CD14-positive monocyte (primary cell): Measurements from ENCODE around the gene TSEN15. TPM values are rescaled to one million over a fixed set of nuclear protein-coding genes. Genes with fewer than 3 reads are reported as not detected.

Experiments used
- DNase-seq, 3 donors: peaks; one replicate each; pipeline ENCODE4 v3.0.0-alpha.2; 2011 to 2022
- H2AFZ ChIP-seq: 2 replicates; pipeline ENCODE4 v1.6.0; 2012; ENCODE audit warnings: mild to moderate bottlenecking, low read depth, low read length, inconsistent platforms; ENCODE audit not compliant: insufficient read depth, poor library complexity, severe bottlenecking
- H3K27ac ChIP-seq, 2 donors: 1 replicate in 1 of 2; 2 replicates in 1 of 2; pipeline ENCODE4 v1.5.1; 2012 to 2013; ENCODE audit warnings: low read length in 2 of 2, control low read depth in 1 of 2, inconsistent platforms in 1 of 2, low read depth in 1 of 2, mild to moderate bottlenecking in 1 of 2
- H3K27me3 ChIP-seq, 2 donors: one replicate each; pipeline versions ENCODE4 v1.6.0 to v1.6.1; 2011 to 2013; ENCODE audit warnings: low read length in 2 of 2; ENCODE audit not compliant: control insufficient read depth in 2 of 2, insufficient read depth in 2 of 2
- H3K36me3 ChIP-seq, 2 donors: replicated peaks in 1 of 2; 1 replicate in 1 of 2; 2 replicates in 1 of 2; pipeline versions ENCODE4 v1.5.1 to v1.6.1; 2012 to 2013; ENCODE audit warnings: low read length in 2 of 2, control low read depth in 1 of 2, inconsistent platforms in 1 of 2, mild to moderate bottlenecking in 1 of 2; ENCODE audit not compliant: insufficient read depth in 2 of 2, control insufficient read depth in 1 of 2
- H3K4me1 ChIP-seq, 2 donors: 1 replicate in 1 of 2; 2 replicates in 1 of 2; pipeline versions ENCODE4 v1.5.1 to v1.6.1; 2012 to 2013; ENCODE audit warnings: low read length in 2 of 2, control low read depth in 1 of 2, inconsistent platforms in 1 of 2, mild to moderate bottlenecking in 1 of 2, moderate library complexity in 1 of 2; ENCODE audit not compliant: insufficient read depth in 2 of 2, control insufficient read depth in 1 of 2
- H3K4me2 ChIP-seq: replicated peaks from 2 replicates; pipeline ENCODE3; 2012; ENCODE audit warnings: low read length, moderate library complexity, mild to moderate bottlenecking; ENCODE audit not compliant: poor library complexity, severe bottlenecking; ENCODE audit errors: extremely low read depth
- H3K4me3 ChIP-seq, 3 experiments: fragments of 200-600 bp in 1 of 3; sonication (generic) in 1 of 3; replicated peaks in 1 of 3; 1 replicate in 2 of 3; 2 replicates in 1 of 3; pipeline ENCODE4 v1.5.1; 2011 to 2013; ENCODE audit warnings: low read length in 3 of 3, mild to moderate bottlenecking in 3 of 3, control low read depth in 2 of 3, low read depth in 2 of 3, inconsistent platforms in 1 of 3, moderate library complexity in 1 of 3
- H3K79me2 ChIP-seq: 2 replicates; pipeline ENCODE4 v1.6.0; 2012; ENCODE audit warnings: mild to moderate bottlenecking, control low read depth, inconsistent platforms, low read length, moderate library complexity; ENCODE audit not compliant: insufficient read depth
- H3K9ac ChIP-seq: 2 replicates; pipeline ENCODE4 v1.6.0; 2017; ENCODE audit warnings: low read length, mild to moderate bottlenecking; ENCODE audit not compliant: insufficient read depth, poor library complexity, severe bottlenecking
- H3K9me3 ChIP-seq, 2 donors: replicated peaks in 1 of 2; 1 replicate in 1 of 2; 2 replicates in 1 of 2; pipeline versions ENCODE4 v1.5.1 to v1.6.1; 2012 to 2013; ENCODE audit warnings: low read length in 2 of 2, control low read depth in 1 of 2; ENCODE audit not compliant: control insufficient read depth in 1 of 2, insufficient read depth in 1 of 2
- H4K20me1 ChIP-seq: 2 replicates; pipeline ENCODE4 v1.6.0; 2012; ENCODE audit warnings: mild to moderate bottlenecking, low read length, control low read depth, moderate library complexity; ENCODE audit not compliant: insufficient read depth
- H3K27ac Mint-ChIP-seq, 7 donors: one replicate each; pipeline ENCODE4 v1.8.0; 2020; ENCODE audit warnings: mild to moderate bottlenecking in 7 of 7, mixed read lengths in 7 of 7, moderate library complexity in 6 of 7, inconsistent platforms in 2 of 7
- H3K27me3 Mint-ChIP-seq, 3 donors: one replicate each; pipeline ENCODE4 v1.8.0; 2021 to 2022; ENCODE audit warnings: low read depth in 3 of 3, mild to moderate bottlenecking in 3 of 3, mixed read lengths in 3 of 3, moderate library complexity in 3 of 3, inconsistent platforms in 1 of 3
- H3K36me3 Mint-ChIP-seq, 2 donors: one replicate each; pipeline ENCODE4 v1.8.0; 2020; ENCODE audit warnings: mixed read lengths in 2 of 2, inconsistent platforms in 1 of 2, mild to moderate bottlenecking in 1 of 2
- H3K4me1 Mint-ChIP-seq: one replicate; pipeline ENCODE4 v1.8.0; 2020; ENCODE audit warnings: mild to moderate bottlenecking, mixed read lengths
- H3K4me3 Mint-ChIP-seq, 2 donors: one replicate each; pipeline ENCODE4 v1.8.0; 2020; ENCODE audit warnings: mild to moderate bottlenecking in 2 of 2, mixed read lengths in 2 of 2, moderate library complexity in 1 of 2
- H3K9me3 Mint-ChIP-seq, 7 donors: one replicate each; pipeline ENCODE4 v1.8.0; 2020 to 2022; ENCODE audit warnings: mixed read lengths in 7 of 7, mild to moderate bottlenecking in 6 of 7, moderate library complexity in 6 of 7, inconsistent platforms in 2 of 7
- CTCF ChIP-seq: fragments of 200-600 bp; IDR thresholded peaks from one replicate; pipeline ENCODE4 v1.8.0; 2022; ENCODE audit warnings: antibody characterized with exemption, mild to moderate bottlenecking
- WGBS: methylation state at CpG from one replicate; pipeline ENCODE4 v1.1.5; 2013; ENCODE audit warnings: missing lambda C conversion rate; ENCODE audit not compliant: insufficient coverage; 5-methylcytosine and 5-hydroxymethylcytosine counted together
- intact Hi-C, 2 donors: fragments of 100-400 bp; cut with micrococcal nuclease; formaldehyde crosslinking; loops; one replicate each; pipeline versions ENCODE4 v1.15.0 to v1.15.1; 2023
- polyA plus RNA-seq, 3 donors: library from polyadenylated mRNA; depleted of rRNA in 1 of 3; unstranded in 2 of 3; stranded (reverse) in 1 of 3; fragments of 300-500 nt in 2 of 3; fragments of >200 nt in 1 of 3; fragmentation: Illumina TruSeq in 2 of 3; gene quantifications; 1 replicate in 2 of 3; 2 replicates in 1 of 3; pipeline ENCODE4 v1.2.3, GENCODE V29; 2012 to 2021

Gene TSEN15
- polyA plus RNA-seq, 3 donors: 11.8 to 29.4 (median 23.4) TPM

GRCh38 chr1:184116287-184116686 is 64.8 kb downstream of the TSEN15 start:
- Histone ChIP-seq H3K27me3 (no peaks in the 10 kb centered on the region), H3K79me2 (no peaks in the 10 kb centered on the region), H3K36me3 (no peaks in the 10 kb centered on the region), H2AFZ (no peak overlapping the region), H3K4me3 (no peak overlapping the region), H3K27ac (no peak overlapping the region), H3K9me3 (no peaks in the 10 kb centered on the region), H4K20me1 (no peaks in the 10 kb centered on the region), H3K9ac (no peak overlapping the region), H3K4me2 (no peak overlapping the region), H3K4me1 (no peaks in the 10 kb centered on the region)
- intact Hi-C loops: no loop called here
- H3K27me3 Mint-ChIP-seq: no peaks in the 10 kb centered on the region
- no peak for TF ChIP-seq CTCF
- H3K4me1 Mint-ChIP-seq: no peaks in the 10 kb centered on the region
- H3K36me3 Mint-ChIP-seq: no peaks in the 10 kb centered on the region
- H3K4me3 Mint-ChIP-seq: no peak overlapping the region
- DNase-seq: no peak
- no peak overlapping the region for H3K27ac Mint-ChIP-seq
- WGBS: 100% methylated on average over 1 of the region's 2 CpGs
- peaks cover 0 to 2% (median 0%) of the 10 kb centered on the region in 7 donors for H3K9me3 Mint-ChIP-seq

- no peak for TF ChIP-seq CTCF
- no peak overlapping the region for H3K9ac ChIP-seq
- H3K27me3 ChIP-seq: no peaks in the 10 kb centered on the region
- H3K4me3 ChIP-seq: no peak overlapping the region
- peak overlapping the region in 1 of 7 donors; percentile 12 for H3K27ac Mint-ChIP-seq
- no peaks in the 10 kb centered on the region for H3K4me1 ChIP-seq
- no peaks in the 10 kb centered on the region for H3K9me3 ChIP-seq
- no peaks in the 10 kb centered on the region for H3K79me2 ChIP-seq
- H3K4me3 Mint-ChIP-seq: no peak overlapping the region
- H3K4me1 Mint-ChIP-seq: no peaks in the 10 kb centered on the region
- H3K36me3 Mint-ChIP-seq: no peaks in the 10 kb centered on the region
- no peak overlapping the region for H2AFZ ChIP-seq
- H3K4me2 ChIP-seq: no peak overlapping the region
- intact Hi-C loops: no loop called here
- no peak overlapping the region for H3K27ac ChIP-seq
- peaks cover 0 to 2% (median 0%) of the 10 kb centered on the region in 3 donors for H3K27me3 Mint-ChIP-seq
- H3K36me3 ChIP-seq: no peaks in the 10 kb centered on the region
- DNase-seq: peak in 1 of 3 donors; percentile 24
- no CpG with 5 or more reads among the region's 2 CpGs for WGBS
- peaks cover 0 to 3% (median 0%) of the 10 kb centered on the region in 7 donors for H3K9me3 Mint-ChIP-seq
- no peaks in the 10 kb centered on the region for H4K20me1 ChIP-seq
Observed at GRCh38 chr1:184118046-184118445, 66.5 kb downstream of the TSEN15 start.

Other genes with a start within 250 kb of the TSEN15 start
- 1 to 10 TPM; 1.2 to 3.3 (median 2.0) TPM for gene RGL1, start 246.6 kb upstream of the TSEN15 start, polyA plus RNA-seq
- under 1 TPM in 1 of 3 donors, not detected in 2; 0.05 TPM for gene COLGALT2, start 14.0 kb upstream of the TSEN15 start, polyA plus RNA-seq